ENCODE measurements around the gene GPR39.
"Not testable (repeated sequence)": the region's sequence is repeated elsewhere in the genome, so short reads cannot be mapped to it uniquely, and the experiment has no call there.

GPR39 gene

GRCh38 chr2:132416723-132417395 lies at the start of gene GPR39:
Gene GPR39 (plus strand): TSS chr2:132416805.
- no peak for DNase-seq (ENCODE audit: low read depth)

- DNase-seq (ENCODE audit: low read depth) = no peak
These were observed 48.4 kb upstream of the GPR39 start for GRCh38 chr2:132368191-132368590.

GRCh38 chr2:132372276-132372675 lies 44.3 kb upstream of the GPR39 start:
- no peak for DNase-seq (ENCODE audit: low read depth)

- DNase-seq (ENCODE audit: low read depth) = no peak
These were observed 43.0 kb upstream of the GPR39 start for GRCh38 chr2:132373391-132374135.

- no peak for DNase-seq (ENCODE audit: low read depth)
These were observed 42.5 kb upstream of the GPR39 start for GRCh38 chr2:132374151-132374550.

GRCh38 chr2:132374551-132374950 lies 42.1 kb upstream of the GPR39 start:
- no peak for DNase-seq (ENCODE audit: low read depth)

- no peak for DNase-seq (ENCODE audit: low read depth)
These were observed 41.6 kb upstream of the GPR39 start for GRCh38 chr2:132374961-132375360.

- no peak for DNase-seq (ENCODE audit: low read depth)
These were observed 35.2 kb upstream of the GPR39 start for GRCh38 chr2:132381376-132381775.

- DNase-seq (ENCODE audit: low read depth) = no peak
These were observed 32.6 kb upstream of the GPR39 start for GRCh38 chr2:132383956-132384355.

GRCh38 chr2:132384491-132385151 lies 32.0 kb upstream of the GPR39 start:
- no peak for DNase-seq (ENCODE audit: low read depth)

- no peak for DNase-seq (ENCODE audit: low read depth)
These were observed 29.5 kb upstream of the GPR39 start for GRCh38 chr2:132387126-132387525.

GRCh38 chr2:132390076-132390475 lies 26.5 kb upstream of the GPR39 start:
- DNase-seq (ENCODE audit: low read depth) = no peak

GRCh38 chr2:132391378-132391777 lies 25.2 kb upstream of the GPR39 start:
- no peak for DNase-seq (ENCODE audit: low read depth)

GRCh38 chr2:132392221-132392620 lies 24.4 kb upstream of the GPR39 start:
- DNase-seq (ENCODE audit: low read depth) = no peak

GRCh38 chr2:132392879-132393278 lies 23.7 kb upstream of the GPR39 start:
- no peak for DNase-seq (ENCODE audit: low read depth)

GRCh38 chr2:132397042-132397441 lies 19.6 kb upstream of the GPR39 start:
- not testable (repeated sequence) for DNase-seq (ENCODE audit: low read depth)

- no peak for DNase-seq (ENCODE audit: low read depth)
These were observed 16.3 kb upstream of the GPR39 start for GRCh38 chr2:132400169-132400900.

GRCh38 chr2:132400901-132401240 lies 15.7 kb upstream of the GPR39 start:
- DNase-seq (ENCODE audit: low read depth) = no peak

GRCh38 chr2:132401326-132401725 lies 15.3 kb upstream of the GPR39 start:
- no peak for DNase-seq (ENCODE audit: low read depth)

GRCh38 chr2:132403146-132403545 lies 13.5 kb upstream of the GPR39 start:
- DNase-seq (ENCODE audit: low read depth) = no peak

GRCh38 chr2:132404056-132404455 lies 12.5 kb upstream of the GPR39 start:
- DNase-seq (ENCODE audit: low read depth) = no peak

GRCh38 chr2:132407784-132408183 lies 8.8 kb upstream of the GPR39 start:
- DNase-seq (ENCODE audit: low read depth) = no peak

- DNase-seq (ENCODE audit: low read depth) = no peak
These were observed 4.6 kb upstream of the GPR39 start for GRCh38 chr2:132412021-132412420.
